Fibroblast of lung (primary cell): ENCODE results near the gene SFT2D1.

Experiments
- CTCF ChIP-seq, 2 donors: IDR thresholded peaks in 1 of 2; conservative IDR thresholded peaks in 1 of 2; 1 replicate in 1 of 2; 2 replicates in 1 of 2; pipeline ENCODE4 v1.5.1; 2011 to 2012; ENCODE audit warnings: low read length in 2 of 2, control low read depth in 1 of 2, inconsistent platforms in 1 of 2, low read depth in 1 of 2, mild to moderate bottlenecking in 1 of 2
- EZH2 ChIP-seq: IDR thresholded peaks from 2 replicates; pipeline ENCODE4 v1.5.1; 2012; ENCODE audit warnings: low read length, control low read depth, mild to moderate bottlenecking; ENCODE audit errors: missing control alignments

- TF ChIP-seq CTCF (conservative IDR thresholded peaks at IDR 0.05 in 1 of 2, IDR thresholded peaks at IDR 0.05 in 1 of 2; ENCODE audit: low read depth in 1 of 2, low read length in 2 of 2), result no peak
- no peak for TF ChIP-seq EZH2
Observed at GRCh38 chr6:166309977-166310376, 32.4 kb downstream of the SFT2D1 start.
